Spleen (tissue), 11 donors: ENCODE results near the gene MFSD2A. TPM values are rescaled to one million over a fixed set of nuclear protein-coding genes. Genes with fewer than 3 reads are reported as not detected.

ENCODE experiments used
- DNase-seq: peaks from one replicate; pipeline ENCODE4 v3.0.0-alpha.2; 2020
- H3K27ac ChIP-seq, 8 donors: fragments of 200-600 bp; sonication (generic) in 7 of 8; 1 replicate in 4 of 8; 2 replicates in 4 of 8; pipeline versions ENCODE4 v1.5.0 to v1.8.0; 2016 to 2021; ENCODE audit warnings: inconsistent platforms in 4 of 8, mild to moderate bottlenecking in 4 of 8, moderate library complexity in 1 of 8
- H3K27me3 ChIP-seq, 7 donors: fragments of 200-600 bp; sonication (generic) in 6 of 7; replicated peaks in 1 of 7; 1 replicate in 4 of 7; 2 replicates in 3 of 7; pipeline versions ENCODE4 v1.5.0 to v1.8.0; 2016 to 2021; ENCODE audit warnings: inconsistent platforms in 3 of 7, mild to moderate bottlenecking in 1 of 7
- H3K36me3 ChIP-seq, 6 donors: fragments of 200-600 bp; sonication (generic) in 5 of 6; 1 replicate in 4 of 6; 2 replicates in 2 of 6; pipeline versions ENCODE4 v1.5.0 to v1.8.0; 2016 to 2021; ENCODE audit warnings: inconsistent platforms in 2 of 6
- H3K4me1 ChIP-seq, 6 donors: fragments of 200-600 bp; sonication (generic) in 5 of 6; 1 replicate in 3 of 6; 2 replicates in 3 of 6; pipeline versions ENCODE4 v1.5.0 to v1.8.0; 2016 to 2021; ENCODE audit warnings: inconsistent platforms in 3 of 6
- H3K4me3 ChIP-seq, 8 donors: fragments of 200-600 bp; sonication (generic) in 7 of 8; 1 replicate in 4 of 8; 2 replicates in 4 of 8; pipeline versions ENCODE4 v1.5.0 to v1.8.0; 2016 to 2021; ENCODE audit warnings: inconsistent platforms in 4 of 8, mild to moderate bottlenecking in 4 of 8, moderate library complexity in 2 of 8
- H3K9me3 ChIP-seq, 8 donors: fragments of 200-600 bp; sonication (generic) in 7 of 8; 1 replicate in 4 of 8; 2 replicates in 4 of 8; pipeline versions ENCODE4 v1.5.0 to v1.8.0; 2016 to 2021; ENCODE audit warnings: inconsistent platforms in 4 of 8
- CTCF ChIP-seq, 11 experiments: fragments of 200-600 bp in 7 of 11; fragments of 450-650 bp in 4 of 11; sonication (generic) in 4 of 11; IDR thresholded peaks in 8 of 11; conservative IDR thresholded peaks in 3 of 11; 1 replicate in 7 of 11; 2 replicates in 4 of 11; pipeline versions ENCODE4 v1.4.0 to v1.8.0; 2016 to 2021; ENCODE audit warnings: antibody characterized with exemption in 11 of 11, inconsistent platforms in 4 of 11, mild to moderate bottlenecking in 1 of 11
- POLR2A ChIP-seq, 3 donors: fragments of 450-650 bp; IDR thresholded peaks; one replicate each; pipeline ENCODE4 v1.5.1; 2017; ENCODE audit warnings: antibody characterized with exemption in 3 of 3, mild to moderate bottlenecking in 1 of 3
- POLR2AphosphoS5 ChIP-seq, 3 donors: sonication (generic); formaldehyde crosslinking; IDR thresholded peaks; one replicate each; pipeline ENCODE4 v1.5.1; 2017; ENCODE audit warnings: antibody characterized with exemption in 3 of 3
- WGBS, 5 donors: extraction: QIAGEN DNeasy Blood & Tissue Kit in 3 of 5; methylation state at CpG; one replicate each; pipeline versions ENCODE4 v1.1.5 to v1.1.7; 2013 to 2018; 5-methylcytosine and 5-hydroxymethylcytosine counted together
- intact Hi-C: fragments of 100-400 bp; cut with DNase I; formaldehyde crosslinking; loops from one replicate; pipeline ENCODE4 v1.15.0; 2023; ENCODE audit warnings: low total_unique reads
- polyA plus RNA-seq, 3 donors: library from polyadenylated mRNA; stranded (reverse); fragments of 200-250 nt; gene quantifications; one replicate each; pipeline ENCODE4 v1.2.1, GENCODE V29; 2013
- total RNA-seq, 7 donors: library from RNA; depleted of rRNA in 3 of 7; stranded (reverse); fragments of >200 nt in 3 of 7; fragmentation: NEBNext Ultra II Directional in 4 of 7; extraction: Animal tissue kit (Norgen Biotek cat#: 25700) in 4 of 7; gene quantifications; one replicate each; pipeline versions ENCODE4 v1.1.0 to v1.2.1, GENCODE V29; 2016 to 2021
- donor health status: healthy with polysubstance abuse.
- donor health status: DM: no; HTN: no; CAD: no; lungs with moderate emphysema.
- donor health status: DM: no; HTN: no; CAD: no.
- donor health status: Bipolar disorder and iron deficiency.
- donor health status: healthy.
- donor health status: DM: no; HTN: no; CAD: no.
- donor health status: DM: yes; HTN: yes; CAD: no.

Gene MFSD2A
- total and polyA plus RNA-seq, 10 donors, result 0.88 to 7.1 (median 3.8) TPM

- H3K27me3 ChIP-seq, result no peaks in the 10 kb centered on the region
- WGBS, 5 donors, result 85 to 94% (median 90%) methylated on average over 7 of the region's 7 CpGs
- peaks cover 0 to 12% (median 0%) of the 10 kb centered on the region in 6 donors for H3K4me1 ChIP-seq
- H3K27ac ChIP-seq, result no peak overlapping the region
- H3K9me3 ChIP-seq, result no peaks in the 10 kb centered on the region
- no peak overlapping the region for H3K4me3 ChIP-seq
- DNase-seq, result no peak
- intact Hi-C loops, result loop anchor here (10.0 kb wide), 1 partner anchor 50 kb away; no protein-coding TSS in a partner anchor
- no peak for TF ChIP-seq POLR2A (IDR thresholded peaks at IDR 0.05)
- no peak for TF ChIP-seq POLR2AphosphoS5 (IDR thresholded peaks at IDR 0.05)
- TF ChIP-seq CTCF (IDR thresholded peaks at IDR 0.05 in 8 of 11, conservative IDR thresholded peaks at IDR 0.05 in 3 of 11), result no peak
- no peaks in the 10 kb centered on the region for H3K36me3 ChIP-seq
Observed at GRCh38 chr1:39984951-39985350, 30.0 kb downstream of the MFSD2A start.

GRCh38 chr1:39987869-39988268, 32.9 kb downstream of the MFSD2A start:
- WGBS, 5 donors, result 64 to 74% (median 69%) methylated on average over 3 of the region's 3 CpGs
- no peak overlapping the region for H3K27ac ChIP-seq
- intact Hi-C loops, result loop anchor here (10.0 kb wide), 1 partner anchor 47 kb away; no protein-coding TSS in a partner anchor
- H3K27me3 ChIP-seq, result no peaks in the 10 kb centered on the region
- H3K36me3 ChIP-seq, result no peaks in the 10 kb centered on the region
- TF ChIP-seq POLR2A (IDR thresholded peaks at IDR 0.05) (no peak), POLR2AphosphoS5 (IDR thresholded peaks at IDR 0.05) (no peak), CTCF (IDR thresholded peaks at IDR 0.05 in 8 of 11, conservative IDR thresholded peaks at IDR 0.05 in 3 of 11) (no peak)
- H3K4me1 ChIP-seq, result no peaks in the 10 kb centered on the region
- H3K4me3 ChIP-seq, result no peak overlapping the region
- H3K9me3 ChIP-seq, result no peaks in the 10 kb centered on the region
- no peak for DNase-seq

DNA sequence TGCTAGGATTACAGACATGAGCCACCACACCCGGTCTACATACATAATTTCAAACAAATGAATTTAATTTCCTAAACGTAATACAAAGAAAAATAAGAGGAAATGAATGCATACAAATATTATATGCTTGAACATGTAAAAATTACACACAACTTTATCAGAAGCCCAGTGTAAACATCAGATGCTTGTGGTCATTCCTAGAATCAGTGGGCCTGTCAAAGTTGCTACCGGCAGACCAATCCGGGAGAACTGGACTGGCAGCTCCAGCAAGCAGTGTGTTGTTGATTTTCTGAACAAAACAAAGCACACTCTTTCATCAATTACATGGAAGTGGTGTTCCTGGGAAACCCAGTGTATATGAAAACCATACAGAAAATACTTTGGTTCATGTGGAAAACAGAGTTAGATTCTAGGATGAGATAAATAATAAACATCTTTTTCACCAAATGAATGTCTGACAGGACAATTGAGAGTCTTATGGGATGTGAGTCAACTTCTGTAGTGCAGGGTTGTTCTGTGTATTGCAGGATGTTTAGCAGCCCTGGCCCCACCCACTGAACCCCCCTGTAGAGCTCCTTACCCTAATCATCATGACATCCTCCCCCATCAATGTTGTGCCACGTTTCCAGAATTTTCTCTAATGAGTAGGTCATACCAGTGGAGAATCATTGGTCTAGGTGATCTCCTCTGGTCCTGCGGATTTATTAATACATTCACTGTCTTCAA, 33.8 kb downstream of the MFSD2A start:
- TF ChIP-seq POLR2A (IDR thresholded peaks at IDR 0.05), result no peak
- TF ChIP-seq CTCF (IDR thresholded peaks at IDR 0.05 in 8 of 11, conservative IDR thresholded peaks at IDR 0.05 in 3 of 11), result no peak
- no peak for TF ChIP-seq POLR2AphosphoS5 (IDR thresholded peaks at IDR 0.05)
- Histone ChIP-seq H3K27me3 (no peaks in the 10 kb centered on the region), H3K4me1 (no peaks in the 10 kb centered on the region), H3K4me3 (no peak overlapping the region), H3K36me3 (no peaks in the 10 kb centered on the region), H3K27ac (no peak overlapping the region), H3K9me3 (no peaks in the 10 kb centered on the region)
- intact Hi-C loops, result loop anchor here (10.0 kb wide), 1 partner anchor 46 kb away; no protein-coding TSS in a partner anchor
- DNase-seq, result no peak
- WGBS, 5 donors, result 85 to 90% (median 89%) methylated on average over 6 of the region's 6 CpGs

DNA sequence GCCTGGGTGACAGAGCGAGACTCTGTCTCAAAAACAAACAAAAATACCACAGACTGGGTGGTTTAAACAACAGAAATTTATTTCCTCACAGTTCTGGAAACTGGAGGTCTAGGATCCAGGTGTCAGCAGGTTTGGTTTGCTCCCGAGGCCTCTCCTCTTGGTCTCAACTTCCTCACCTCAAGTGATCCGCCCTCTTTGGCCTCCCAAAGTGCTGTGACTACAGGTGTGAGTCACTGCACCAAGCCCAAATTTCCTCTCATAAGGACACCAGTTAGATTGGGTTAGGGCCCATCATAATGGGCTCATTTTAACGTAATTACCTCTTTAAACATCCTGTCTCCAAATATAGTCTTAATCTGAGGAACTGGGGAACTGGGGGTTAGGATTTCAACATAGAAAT, 35.5 kb downstream of the MFSD2A start:
- intact Hi-C loops, result no loop called here
- DNase-seq, result no peak
- no peak overlapping the region for H3K27ac ChIP-seq
- WGBS, 5 donors, result 74 to 85% (median 82%) methylated on average over 4 of the region's 4 CpGs
- no peaks in the 10 kb centered on the region for H3K27me3 ChIP-seq
- H3K9me3 ChIP-seq, result no peaks in the 10 kb centered on the region
- H3K36me3 ChIP-seq, result no peaks in the 10 kb centered on the region
- H3K4me1 ChIP-seq, result peaks cover 0 to 13% (median under 1%) of the 10 kb centered on the region in 6 donors
- no peak overlapping the region for H3K4me3 ChIP-seq
- TF ChIP-seq CTCF (IDR thresholded peaks at IDR 0.05 in 8 of 11, conservative IDR thresholded peaks at IDR 0.05 in 3 of 11) (no peak), POLR2A (IDR thresholded peaks at IDR 0.05) (no peak), POLR2AphosphoS5 (IDR thresholded peaks at IDR 0.05) (no peak)
